GM21367 (cell line): Measurements from ENCODE around the gene LRCOL1.

ENCODE experiments used
- ATAC-seq: cut with Tn5 transposase; IDR thresholded peaks from one replicate; pipeline ENCODE4 v1.9.1; 2021; ENCODE audit not compliant: unreplicated experiment

Gene LRCOL1

GRCh38 chr12:132637811-132638210 lies 27.4 kb upstream of the LRCOL1 start:
- ATAC-seq, result no peak

DNA sequence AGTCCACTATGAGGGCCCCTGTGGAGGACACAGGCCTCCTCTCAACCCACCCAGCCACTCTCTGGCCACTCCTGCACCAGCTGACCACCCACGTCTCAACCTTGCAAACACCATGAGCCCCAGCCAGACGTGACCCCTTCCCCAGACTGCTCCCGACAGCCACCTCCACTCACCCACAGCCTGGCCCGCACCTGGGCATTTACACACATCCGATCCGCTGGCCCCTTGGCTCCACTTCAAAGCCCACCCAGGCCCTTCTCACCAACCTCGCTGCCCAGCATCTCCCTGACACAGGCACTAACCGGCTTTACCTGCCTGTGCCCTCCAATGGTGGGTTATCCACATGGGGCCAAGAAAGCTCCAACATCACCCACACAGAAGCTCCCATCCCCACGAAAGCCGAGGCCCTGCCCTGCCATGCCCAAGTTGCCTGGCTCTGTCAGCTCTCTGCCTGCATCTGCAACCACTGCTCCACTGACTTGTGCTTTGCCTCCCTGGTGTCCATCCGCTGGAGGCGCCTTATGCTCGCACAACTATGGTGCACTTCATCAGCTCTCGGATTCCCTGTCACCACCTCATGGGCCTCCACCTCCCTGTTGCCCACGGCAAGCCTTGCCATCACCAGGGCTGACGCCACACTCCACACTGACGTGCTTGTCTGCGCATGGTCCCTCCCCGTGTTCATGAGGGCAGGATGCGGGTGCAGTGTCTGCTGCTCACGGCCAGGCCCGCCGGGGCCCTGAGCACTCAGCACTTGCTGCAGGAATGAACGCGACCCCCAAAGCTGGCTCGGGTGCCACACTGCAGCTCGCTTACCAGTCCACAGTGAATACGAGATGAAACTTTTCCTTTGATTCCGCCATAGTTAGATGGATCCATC lies 24.9 kb upstream of the LRCOL1 start:
- no peak for ATAC-seq

DNA sequence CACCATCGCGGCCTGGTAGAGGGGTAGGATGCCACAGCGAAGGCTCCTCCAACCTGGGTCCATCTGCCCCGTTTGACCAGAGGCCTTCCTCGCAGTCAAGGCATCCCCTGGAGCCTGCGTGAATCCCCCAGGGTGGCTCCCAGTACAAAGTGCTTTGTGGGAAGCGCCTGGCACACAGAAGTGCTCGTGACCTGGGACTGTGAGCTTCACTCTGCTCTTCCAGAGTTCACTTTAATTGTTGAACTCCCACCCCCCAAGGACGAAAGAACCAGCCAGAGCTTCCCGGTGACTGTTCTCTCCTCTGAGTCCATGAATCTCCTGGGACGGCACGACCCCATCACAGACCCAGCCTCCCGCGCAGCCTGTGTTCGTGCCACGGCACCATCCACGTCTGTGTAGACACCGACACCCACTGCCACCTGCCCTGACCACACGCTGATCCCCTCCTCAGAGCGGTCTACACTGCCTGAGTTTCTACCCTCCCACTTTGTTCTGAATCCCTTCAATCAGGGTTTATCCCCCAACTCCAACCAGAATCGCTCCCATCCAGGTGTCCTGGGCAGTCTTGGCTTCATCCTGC lies 24.1 kb upstream of the LRCOL1 start:
- no peak for ATAC-seq

GRCh38 chr12:132633901-132634300 lies 23.5 kb upstream of the LRCOL1 start:
- no peak for ATAC-seq

GRCh38 chr12:132633398-132633797 lies 23.0 kb upstream of the LRCOL1 start:
- no peak for ATAC-seq

DNA sequence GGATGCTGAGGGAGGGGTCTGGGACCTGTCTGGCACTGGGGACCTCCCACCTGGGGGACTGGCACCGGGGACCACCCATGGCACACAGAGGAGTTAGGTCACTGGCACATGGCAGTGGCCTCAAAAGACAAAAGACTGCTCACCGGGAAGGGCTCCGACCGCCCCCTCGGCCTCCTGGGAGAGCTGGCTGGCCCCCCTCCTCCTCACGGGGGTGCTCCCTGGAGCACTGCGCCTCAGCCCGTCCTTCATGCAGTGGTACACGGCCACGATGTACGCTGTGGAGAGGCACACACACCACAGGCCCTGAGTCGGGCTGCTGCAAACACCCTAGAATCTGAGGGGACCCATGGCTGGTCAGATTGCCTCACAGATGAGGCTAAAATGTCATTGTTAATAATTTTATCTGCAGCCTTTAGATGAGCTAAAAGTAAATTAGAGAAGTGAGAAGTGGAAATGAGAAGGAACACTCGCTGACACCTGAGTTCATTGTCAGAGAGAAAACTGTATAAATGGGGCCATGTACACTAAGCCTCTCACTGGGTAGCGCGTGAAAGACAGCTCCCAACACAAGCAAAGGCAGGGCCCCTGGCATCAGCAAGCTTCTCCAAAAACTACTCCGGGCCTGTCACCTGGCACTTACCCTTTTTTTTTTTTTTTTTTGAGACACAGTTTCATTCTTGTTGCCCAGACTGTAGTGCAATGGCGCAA lies 22.3 kb upstream of the LRCOL1 start:
- no peak for ATAC-seq

- no peak for ATAC-seq
Observed at GRCh38 chr12:132631666-132632065, 21.3 kb upstream of the LRCOL1 start.

GRCh38 chr12:132630672-132631071 lies 20.3 kb upstream of the LRCOL1 start:
- ATAC-seq, result no peak

- no peak for ATAC-seq
Observed at GRCh38 chr12:132629330-132629729, 18.9 kb upstream of the LRCOL1 start.

- no peak for ATAC-seq
Observed at GRCh38 chr12:132625731-132626430, 15.5 kb upstream of the LRCOL1 start.

DNA sequence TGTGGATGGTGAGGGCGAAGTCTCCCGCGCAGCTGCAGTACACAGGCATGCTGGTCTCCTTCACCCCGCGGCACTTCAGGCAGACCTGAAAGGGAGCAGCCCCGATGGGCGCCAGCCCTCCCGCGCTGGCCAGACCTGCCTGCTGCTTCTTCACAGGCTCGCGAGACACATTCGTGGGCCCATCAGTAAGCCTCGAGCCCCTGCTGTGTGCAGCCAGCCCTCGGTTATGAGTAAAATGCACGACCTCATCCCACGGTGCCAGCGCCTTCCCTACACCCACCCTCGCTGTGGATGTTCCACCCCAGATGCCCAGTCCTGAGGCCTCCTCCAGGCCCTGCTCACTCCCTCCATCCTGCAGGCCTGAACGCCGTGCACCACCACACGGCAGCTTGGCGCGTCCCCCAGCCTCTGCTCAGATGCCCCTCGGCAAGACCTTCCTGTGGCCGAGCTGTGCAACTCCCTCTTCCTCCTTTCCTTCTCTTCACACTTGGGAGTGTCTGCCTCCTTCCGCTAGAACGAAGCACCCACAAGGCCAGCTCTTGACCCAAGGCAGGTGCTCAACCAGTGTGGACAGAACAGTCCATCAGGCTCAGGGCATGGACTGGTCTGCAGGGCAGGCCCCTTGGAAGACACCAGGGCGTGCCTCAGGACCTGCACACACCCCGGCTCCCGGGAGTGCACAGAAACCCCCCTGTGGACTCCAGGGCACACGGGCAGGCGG lies 14.7 kb upstream of the LRCOL1 start:
- ATAC-seq, result no peak

- ATAC-seq, result no peak
Observed at GRCh38 chr12:132624186-132624855, 13.9 kb upstream of the LRCOL1 start.

DNA sequence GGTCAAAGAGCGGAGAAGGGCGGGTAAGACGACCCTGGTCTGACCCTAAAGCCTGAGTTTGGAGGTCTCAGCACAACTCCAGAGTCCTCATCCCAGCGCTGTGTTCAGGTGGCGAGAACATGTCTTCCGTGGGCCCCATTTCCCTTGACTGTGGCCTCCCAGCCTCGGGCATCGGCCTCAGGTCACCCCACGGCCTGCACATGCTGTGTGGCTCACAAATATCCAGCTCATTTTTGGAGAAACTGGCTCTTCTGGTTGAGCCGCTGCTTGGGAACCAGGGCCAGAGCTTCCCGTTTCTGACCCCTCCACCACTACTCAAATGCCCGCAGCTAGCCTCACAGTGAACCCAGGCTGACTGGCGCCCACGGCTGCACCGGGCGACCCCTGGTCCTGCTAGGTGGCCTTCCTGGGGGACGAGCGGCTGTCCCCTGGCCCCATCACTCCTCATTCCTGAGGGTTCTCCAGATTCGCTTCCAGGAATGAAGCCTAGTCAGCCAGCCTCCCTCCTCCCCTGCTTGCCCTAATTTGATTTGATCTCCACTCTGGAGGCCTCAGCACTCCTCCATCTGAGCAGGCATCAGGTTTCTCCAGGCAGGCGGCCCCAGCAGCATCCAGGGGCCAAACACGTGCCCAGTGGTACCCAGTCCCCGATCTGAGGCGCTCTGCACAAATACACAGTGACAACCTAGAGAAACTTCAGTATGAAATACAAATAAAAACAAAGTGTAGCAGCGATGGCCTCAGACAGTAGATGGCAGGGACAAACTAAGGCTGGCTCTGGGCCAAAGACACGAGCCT lies 12.9 kb upstream of the LRCOL1 start:
- ATAC-seq, result no peak

GRCh38 chr12:132622437-132623071 lies 12.2 kb upstream of the LRCOL1 start:
- ATAC-seq, result no peak

DNA sequence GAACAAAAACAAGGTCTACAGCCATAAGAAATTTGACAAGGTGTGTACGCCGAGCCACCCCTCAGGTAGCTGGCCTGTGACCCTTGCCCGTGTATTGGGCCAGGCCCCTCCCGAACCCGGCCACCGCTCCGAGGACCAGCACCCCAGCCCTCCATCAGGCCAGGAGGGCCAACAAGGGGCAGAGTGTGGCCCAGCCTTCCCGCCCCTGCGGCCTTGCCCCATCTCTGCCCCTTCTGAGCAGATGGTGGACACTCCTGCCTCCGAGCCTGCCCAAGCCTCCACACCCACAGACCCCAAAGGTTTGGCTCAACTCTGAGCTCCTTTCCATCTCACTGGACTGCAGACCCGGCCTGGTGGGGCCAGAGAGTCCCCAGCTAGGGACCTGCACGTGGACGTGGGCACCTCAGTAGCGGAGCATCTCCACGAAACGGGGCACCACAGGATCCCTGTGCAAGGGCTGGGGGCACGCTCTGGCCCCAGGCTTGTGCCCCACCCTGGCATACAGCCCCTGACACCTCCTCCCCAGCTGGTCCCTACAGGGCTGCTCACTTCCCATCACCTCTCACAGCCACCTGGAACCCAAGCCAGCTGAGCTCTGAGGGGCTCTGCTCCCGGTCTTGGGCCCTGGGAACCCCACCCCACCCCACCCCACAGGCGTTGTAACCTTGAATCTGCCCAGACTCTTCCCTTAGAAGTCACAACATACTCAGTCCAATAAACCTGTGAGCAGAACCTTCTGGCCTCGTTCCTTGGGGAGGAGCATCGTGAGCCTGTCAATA lies 11.5 kb upstream of the LRCOL1 start:
- ATAC-seq, result no peak

DNA sequence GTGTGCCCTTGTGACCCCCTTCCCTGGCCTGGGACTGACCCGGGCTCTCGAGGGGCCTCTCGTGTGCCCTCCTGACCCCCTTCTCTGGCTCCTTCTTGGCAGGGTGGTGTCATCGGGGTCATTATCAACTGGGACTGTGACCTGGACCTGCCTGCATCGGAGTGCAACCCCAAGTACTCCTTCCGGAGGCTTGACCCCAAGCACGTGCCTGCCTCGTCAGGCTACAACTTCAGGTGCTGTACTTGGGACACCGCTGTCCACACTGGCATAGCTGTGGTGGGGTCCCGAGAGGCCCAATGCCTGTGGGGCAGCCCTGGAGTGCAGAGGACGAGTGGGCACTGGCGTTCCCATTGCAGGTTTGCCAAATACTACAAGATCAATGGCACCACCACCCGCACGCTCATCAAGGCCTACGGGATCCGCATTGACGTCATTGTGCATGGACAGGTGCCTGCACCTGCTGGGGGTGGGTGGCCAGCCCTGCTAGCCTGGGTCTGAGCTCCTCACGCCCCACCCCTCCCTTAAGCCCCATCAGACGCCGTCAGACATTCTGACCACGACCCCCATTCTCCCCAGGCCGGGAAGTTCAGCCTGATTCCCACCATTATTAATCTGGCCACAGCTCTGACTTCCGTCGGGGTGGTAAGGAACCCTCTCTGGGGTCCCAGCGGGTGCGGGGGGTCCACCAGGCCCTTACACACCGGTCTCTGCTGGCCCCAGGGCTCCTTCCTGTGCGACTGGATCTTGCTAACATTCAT lies 10.7 kb upstream of the LRCOL1 start:
- ATAC-seq, result no peak

DNA sequence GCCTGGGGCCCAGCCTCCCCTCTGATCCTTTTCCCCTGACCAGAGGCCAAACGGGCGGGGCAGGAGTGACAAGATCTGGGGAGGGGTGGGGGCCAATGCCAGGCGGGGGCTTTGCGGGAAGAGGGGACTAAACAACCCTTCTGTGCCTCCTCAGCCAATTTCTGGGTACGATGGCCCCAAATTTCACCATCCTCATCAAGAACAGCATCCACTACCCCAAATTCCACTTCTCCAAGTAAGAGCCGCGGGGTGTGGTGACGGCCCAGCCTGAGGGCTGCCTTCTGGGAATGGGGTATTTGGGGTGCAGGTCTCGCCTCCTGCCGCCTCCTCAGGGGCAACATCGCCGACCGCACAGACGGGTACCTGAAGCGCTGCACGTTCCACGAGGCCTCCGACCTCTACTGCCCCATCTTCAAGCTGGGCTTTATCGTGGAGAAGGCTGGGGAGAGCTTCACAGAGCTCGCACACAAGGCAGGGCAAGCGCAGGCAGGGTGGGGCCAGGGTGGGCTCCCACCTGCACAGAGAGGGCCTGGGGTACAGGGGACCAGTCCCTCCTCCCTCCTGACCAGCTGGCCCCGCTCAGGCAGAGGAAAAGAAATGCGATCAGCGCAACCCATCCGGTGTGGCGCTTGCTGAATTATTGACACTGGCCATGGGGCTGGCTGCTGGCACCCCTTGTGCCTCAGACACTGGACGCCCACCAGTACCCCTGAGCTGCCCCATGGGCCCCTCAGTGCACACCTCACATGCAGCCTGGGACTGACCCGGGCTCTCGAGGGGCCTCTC lies 9.9 kb upstream of the LRCOL1 start:
- no peak for ATAC-seq
